HepG2 (cell line): ENCODE data around the gene ZNF792. TPM values are rescaled to one million over a fixed set of nuclear protein-coding genes. Genes with fewer than 3 reads are reported as not detected.

Source experiments
- HNRNPL ChIP-seq: fragments of 200-400 bp; formaldehyde crosslinking; IDR thresholded peaks from 2 replicates; pipeline ENCODE4 v1.6.1; 2017; ENCODE audit warnings: mild to moderate bottlenecking, low read depth, low read length
- HOXA9 ChIP-seq: sonication (generic); formaldehyde crosslinking; IDR thresholded peaks from 2 replicates; pipeline ENCODE4 v1.8.1; 2022; ENCODE audit warnings: missing genetic modification reagents, mild to moderate bottlenecking, moderate library complexity, borderline replicate concordance
- IKZF1 ChIP-seq: fragments of 450-650 bp; IDR thresholded peaks from 2 replicates; pipeline ENCODE4 v1.7.1; 2016
- POLR2AphosphoS2 ChIP-seq: IDR thresholded peaks from 2 replicates; pipeline ENCODE4 v1.6.1; 2011; ENCODE audit warnings: low read depth, low read length, improper control_type of control experiment
- RFX5 ChIP-seq: IDR thresholded peaks from 2 replicates; pipeline ENCODE4 v1.6.1; 2011; ENCODE audit warnings: low read depth, low read length, improper control_type of control experiment
- SETDB1 ChIP-seq: sonication (generic); formaldehyde crosslinking; IDR thresholded peaks from 2 replicates; pipeline ENCODE4 v1.5.1; 2020; ENCODE audit warnings: missing genetic modification reagents, mild to moderate bottlenecking, borderline replicate concordance
- ZIK1 ChIP-seq: sonication (generic); formaldehyde crosslinking; IDR thresholded peaks from 2 replicates; pipeline ENCODE4 v1.5.0; 2020; ENCODE audit warnings: mild to moderate bottlenecking, low read depth, missing genetic modification reagents, borderline replicate concordance
- ZNF333 ChIP-seq: sonication (generic); formaldehyde crosslinking; IDR thresholded peaks from 2 replicates; pipeline ENCODE4 v1.4.0; 2020; ENCODE audit warnings: mild to moderate bottlenecking, missing genetic modification reagents, borderline replicate concordance
- ZNF674 ChIP-seq: sonication (generic); formaldehyde crosslinking; IDR thresholded peaks from 2 replicates; pipeline ENCODE4 v1.5.0; 2020; ENCODE audit warnings: low read depth, mild to moderate bottlenecking, missing genetic modification reagents
- ZNF75D ChIP-seq: sonication (generic); formaldehyde crosslinking; IDR thresholded peaks from 2 replicates; pipeline ENCODE4 v1.8.1; 2023; ENCODE audit warnings: missing genetic modification reagents, mild to moderate bottlenecking, borderline replicate concordance
- ZSCAN25 ChIP-seq: sonication (generic); formaldehyde crosslinking; IDR thresholded peaks from 2 replicates; pipeline ENCODE4 v1.8.0; 2022; ENCODE audit warnings: mild to moderate bottlenecking, missing genetic modification reagents
- polyA plus RNA-seq, 8 experiments: library from polyadenylated mRNA; depleted of rRNA in 3 of 8; stranded (reverse) in 7 of 8; unstranded in 1 of 8; fragments of >200 nt; fragmentation: Illumina TruSeq in 4 of 8; extraction: Trizol in 4 of 8; gene quantifications; 2 replicates each; pipeline versions ENCODE4 v1.2.1 to v1.2.3, GENCODE V29; 2011 to 2016; ENCODE audit warnings: low read depth in 4 of 8, missing spikeins in 1 of 8, mixed read lengths in 1 of 8; ENCODE audit not compliant: insufficient read depth in 1 of 8
- total RNA-seq, 5 experiments: library from RNA; depleted of rRNA; stranded (reverse); fragments of >200 nt; fragmentation: Illumina TruSeq; extraction: Trizol; gene quantifications; 2 replicates each; pipeline ENCODE4 v1.2.3, GENCODE V29; 2016; ENCODE audit warnings: low read depth in 1 of 5
- TF ChIP-seq, protein P1 (sequence below): sonication (generic); formaldehyde crosslinking; IDR thresholded peaks from 2 replicates; pipeline ENCODE4 v1.5.1; 2020; ENCODE audit warnings: mild to moderate bottlenecking, missing genetic modification reagents, moderate library complexity
- TF ChIP-seq, protein P2 (sequence below): sonication (generic); formaldehyde crosslinking; IDR thresholded peaks from 2 replicates; pipeline ENCODE4 v1.4.0; 2020; ENCODE audit warnings: low read depth, mild to moderate bottlenecking, missing genetic modification reagents
- TF ChIP-seq, protein P3 (sequence below): sonication (generic); formaldehyde crosslinking; IDR thresholded peaks from 2 replicates; pipeline ENCODE4 v1.4.0; 2020; ENCODE audit warnings: missing genetic modification reagents, borderline replicate concordance
- TF ChIP-seq, protein P4 (sequence below): sonication (generic); formaldehyde crosslinking; IDR thresholded peaks from 2 replicates; pipeline ENCODE4 v1.5.0; 2020; ENCODE audit warnings: missing genetic modification reagents

ZNF792 gene
- total and polyA plus RNA-seq, 2 of the 13 experiments (the other 11 are each of a cell fraction or from before 2014, with no cell fraction given): 5.5 to 11.5 TPM

GRCh38 chr19:34926685-34927375 lies 37.2 kb downstream of the ZNF792 start, which contains the start of gene ZNF30 (continued):
- no peak for TF ChIP-seq ZNF75D
- no peak for TF ChIP-seq SETDB1 (CRISPR knock-in tag)
- TF ChIP-seq POLR2AphosphoS2: no peak
- TF ChIP-seq ZSCAN25 (CRISPR knock-in tag): 0 out of 2 replicates have a peak, but pooled peaks have one; percentile 32
- TF ChIP-seq, protein P1, sequence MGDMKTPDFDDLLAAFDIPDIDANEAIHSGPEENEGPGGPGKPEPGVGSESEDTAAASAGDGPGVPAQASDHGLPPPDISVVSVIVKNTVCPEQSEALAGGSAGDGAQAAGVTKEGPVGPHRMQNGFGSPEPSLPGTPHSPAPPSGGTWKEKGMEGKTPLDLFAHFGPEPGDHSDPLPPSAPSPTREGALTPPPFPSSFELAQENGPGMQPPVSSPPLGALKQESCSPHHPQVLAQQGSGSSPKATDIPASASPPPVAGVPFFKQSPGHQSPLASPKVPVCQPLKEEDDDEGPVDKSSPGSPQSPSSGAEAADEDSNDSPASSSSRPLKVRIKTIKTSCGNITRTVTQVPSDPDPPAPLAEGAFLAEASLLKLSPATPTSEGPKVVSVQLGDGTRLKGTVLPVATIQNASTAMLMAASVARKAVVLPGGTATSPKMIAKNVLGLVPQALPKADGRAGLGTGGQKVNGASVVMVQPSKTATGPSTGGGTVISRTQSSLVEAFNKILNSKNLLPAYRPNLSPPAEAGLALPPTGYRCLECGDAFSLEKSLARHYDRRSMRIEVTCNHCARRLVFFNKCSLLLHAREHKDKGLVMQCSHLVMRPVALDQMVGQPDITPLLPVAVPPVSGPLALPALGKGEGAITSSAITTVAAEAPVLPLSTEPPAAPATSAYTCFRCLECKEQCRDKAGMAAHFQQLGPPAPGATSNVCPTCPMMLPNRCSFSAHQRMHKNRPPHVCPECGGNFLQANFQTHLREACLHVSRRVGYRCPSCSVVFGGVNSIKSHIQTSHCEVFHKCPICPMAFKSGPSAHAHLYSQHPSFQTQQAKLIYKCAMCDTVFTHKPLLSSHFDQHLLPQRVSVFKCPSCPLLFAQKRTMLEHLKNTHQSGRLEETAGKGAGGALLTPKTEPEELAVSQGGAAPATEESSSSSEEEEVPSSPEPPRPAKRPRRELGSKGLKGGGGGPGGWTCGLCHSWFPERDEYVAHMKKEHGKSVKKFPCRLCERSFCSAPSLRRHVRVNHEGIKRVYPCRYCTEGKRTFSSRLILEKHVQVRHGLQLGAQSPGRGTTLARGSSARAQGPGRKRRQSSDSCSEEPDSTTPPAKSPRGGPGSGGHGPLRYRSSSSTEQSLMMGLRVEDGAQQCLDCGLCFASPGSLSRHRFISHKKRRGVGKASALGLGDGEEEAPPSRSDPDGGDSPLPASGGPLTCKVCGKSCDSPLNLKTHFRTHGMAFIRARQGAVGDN (CRISPR knock-in tag): peak; percentile 98
- no peak for TF ChIP-seq RFX5
- no peak for TF ChIP-seq ZNF674
- no peak for TF ChIP-seq HOXA9 (CRISPR knock-in tag)
- TF ChIP-seq, protein P2, sequence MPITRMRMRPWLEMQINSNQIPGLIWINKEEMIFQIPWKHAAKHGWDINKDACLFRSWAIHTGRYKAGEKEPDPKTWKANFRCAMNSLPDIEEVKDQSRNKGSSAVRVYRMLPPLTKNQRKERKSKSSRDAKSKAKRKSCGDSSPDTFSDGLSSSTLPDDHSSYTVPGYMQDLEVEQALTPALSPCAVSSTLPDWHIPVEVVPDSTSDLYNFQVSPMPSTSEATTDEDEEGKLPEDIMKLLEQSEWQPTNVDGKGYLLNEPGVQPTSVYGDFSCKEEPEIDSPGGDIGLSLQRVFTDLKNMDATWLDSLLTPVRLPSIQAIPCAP (CRISPR knock-in tag): no peak
- 0 out of 2 replicates have a peak, but pooled peaks have one; percentile 64 for TF ChIP-seq ZIK1
- TF ChIP-seq IKZF1: no peak
- TF ChIP-seq ZNF333: no peak; the same call in 1 of the 2 replicates
- TF ChIP-seq, protein P3, sequence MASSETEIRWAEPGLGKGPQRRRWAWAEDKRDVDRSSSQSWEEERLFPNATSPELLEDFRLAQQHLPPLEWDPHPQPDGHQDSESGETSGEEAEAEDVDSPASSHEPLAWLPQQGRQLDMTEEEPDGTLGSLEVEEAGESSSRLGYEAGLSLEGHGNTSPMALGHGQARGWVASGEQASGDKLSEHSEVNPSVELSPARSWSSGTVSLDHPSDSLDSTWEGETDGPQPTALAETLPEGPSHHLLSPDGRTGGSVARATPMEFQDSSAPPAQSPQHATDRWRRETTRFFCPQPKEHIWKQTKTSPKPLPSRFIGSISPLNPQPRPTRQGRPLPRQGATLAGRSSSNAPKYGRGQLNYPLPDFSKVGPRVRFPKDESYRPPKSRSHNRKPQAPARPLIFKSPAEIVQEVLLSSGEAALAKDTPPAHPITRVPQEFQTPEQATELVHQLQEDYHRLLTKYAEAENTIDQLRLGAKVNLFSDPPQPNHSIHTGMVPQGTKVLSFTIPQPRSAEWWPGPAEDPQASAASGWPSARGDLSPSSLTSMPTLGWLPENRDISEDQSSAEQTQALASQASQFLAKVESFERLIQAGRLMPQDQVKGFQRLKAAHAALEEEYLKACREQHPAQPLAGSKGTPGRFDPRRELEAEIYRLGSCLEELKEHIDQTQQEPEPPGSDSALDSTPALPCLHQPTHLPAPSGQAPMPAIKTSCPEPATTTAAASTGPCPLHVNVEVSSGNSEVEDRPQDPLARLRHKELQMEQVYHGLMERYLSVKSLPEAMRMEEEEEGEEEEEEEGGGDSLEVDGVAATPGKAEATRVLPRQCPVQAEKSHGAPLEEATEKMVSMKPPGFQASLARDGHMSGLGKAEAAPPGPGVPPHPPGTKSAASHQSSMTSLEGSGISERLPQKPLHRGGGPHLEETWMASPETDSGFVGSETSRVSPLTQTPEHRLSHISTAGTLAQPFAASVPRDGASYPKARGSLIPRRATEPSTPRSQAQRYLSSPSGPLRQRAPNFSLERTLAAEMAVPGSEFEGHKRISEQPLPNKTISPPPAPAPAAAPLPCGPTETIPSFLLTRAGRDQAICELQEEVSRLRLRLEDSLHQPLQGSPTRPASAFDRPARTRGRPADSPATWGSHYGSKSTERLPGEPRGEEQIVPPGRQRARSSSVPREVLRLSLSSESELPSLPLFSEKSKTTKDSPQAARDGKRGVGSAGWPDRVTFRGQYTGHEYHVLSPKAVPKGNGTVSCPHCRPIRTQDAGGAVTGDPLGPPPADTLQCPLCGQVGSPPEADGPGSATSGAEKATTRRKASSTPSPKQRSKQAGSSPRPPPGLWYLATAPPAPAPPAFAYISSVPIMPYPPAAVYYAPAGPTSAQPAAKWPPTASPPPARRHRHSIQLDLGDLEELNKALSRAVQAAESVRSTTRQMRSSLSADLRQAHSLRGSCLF (CRISPR knock-in tag): no peak
- TF ChIP-seq, protein P4, sequence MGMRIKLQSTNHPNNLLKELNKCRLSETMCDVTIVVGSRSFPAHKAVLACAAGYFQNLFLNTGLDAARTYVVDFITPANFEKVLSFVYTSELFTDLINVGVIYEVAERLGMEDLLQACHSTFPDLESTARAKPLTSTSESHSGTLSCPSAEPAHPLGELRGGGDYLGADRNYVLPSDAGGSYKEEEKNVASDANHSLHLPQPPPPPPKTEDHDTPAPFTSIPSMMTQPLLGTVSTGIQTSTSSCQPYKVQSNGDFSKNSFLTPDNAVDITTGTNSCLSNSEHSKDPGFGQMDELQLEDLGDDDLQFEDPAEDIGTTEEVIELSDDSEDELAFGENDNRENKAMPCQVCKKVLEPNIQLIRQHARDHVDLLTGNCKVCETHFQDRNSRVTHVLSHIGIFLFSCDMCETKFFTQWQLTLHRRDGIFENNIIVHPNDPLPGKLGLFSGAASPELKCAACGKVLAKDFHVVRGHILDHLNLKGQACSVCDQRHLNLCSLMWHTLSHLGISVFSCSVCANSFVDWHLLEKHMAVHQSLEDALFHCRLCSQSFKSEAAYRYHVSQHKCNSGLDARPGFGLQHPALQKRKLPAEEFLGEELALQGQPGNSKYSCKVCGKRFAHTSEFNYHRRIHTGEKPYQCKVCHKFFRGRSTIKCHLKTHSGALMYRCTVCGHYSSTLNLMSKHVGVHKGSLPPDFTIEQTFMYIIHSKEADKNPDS (CRISPR knock-in tag): no peak
- TF ChIP-seq HNRNPL: no peak
